Measurements from ENCODE around the gene PPT1.
"Not testable (repeated sequence)": the region's sequence is repeated elsewhere in the genome, so short reads cannot be mapped to it uniquely, and the experiment has no call there.

The PPT1 gene

DNA sequence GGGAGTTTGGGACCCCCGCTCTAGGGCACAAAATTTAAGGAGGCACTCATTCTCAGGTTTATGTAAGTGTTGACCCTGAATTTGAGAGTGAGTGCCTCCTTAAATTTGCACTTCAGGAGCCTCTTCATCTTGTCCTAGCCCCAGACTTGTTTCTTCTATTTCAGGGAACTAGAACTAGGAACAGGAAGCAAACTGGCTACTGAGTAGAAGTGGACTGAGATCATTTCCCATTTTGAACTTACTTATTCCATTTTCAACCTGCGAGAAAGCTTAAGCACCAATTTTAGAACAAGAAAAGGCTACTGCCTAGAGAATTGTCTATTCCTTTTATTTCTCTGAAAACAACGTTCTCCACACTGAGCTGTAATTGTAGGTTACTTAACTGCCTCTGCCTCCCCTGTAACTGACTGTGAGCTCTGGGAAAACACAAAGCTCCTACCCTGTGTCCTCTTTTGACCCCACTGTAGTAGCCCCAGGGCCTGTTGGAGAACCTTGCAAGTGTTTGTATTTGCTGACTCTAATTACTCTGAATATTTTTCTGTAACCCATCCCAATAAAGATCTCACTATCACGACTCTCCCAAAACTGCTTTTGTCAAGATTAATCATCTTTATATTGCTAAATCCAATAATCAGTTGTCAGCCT is 2.5 kb downstream of the PPT1 start:
- intact Hi-C loops (cut with DNase I) = loop anchor here (10.0 kb wide), 1 partner anchor 60 kb away; no protein-coding TSS in a partner anchor

GRCh38 chr1:40092706-40093639 is 4.1 kb downstream of the PPT1 start:
- DNase-seq = no peak
- intact Hi-C loops (cut with DNase I) = loop anchor here (10.0 kb wide), 1 partner anchor 62 kb away; no protein-coding TSS in a partner anchor

More for the DNA sequence above, 2.5 kb downstream of the PPT1 start:
- DNase-seq = no peak

DNA sequence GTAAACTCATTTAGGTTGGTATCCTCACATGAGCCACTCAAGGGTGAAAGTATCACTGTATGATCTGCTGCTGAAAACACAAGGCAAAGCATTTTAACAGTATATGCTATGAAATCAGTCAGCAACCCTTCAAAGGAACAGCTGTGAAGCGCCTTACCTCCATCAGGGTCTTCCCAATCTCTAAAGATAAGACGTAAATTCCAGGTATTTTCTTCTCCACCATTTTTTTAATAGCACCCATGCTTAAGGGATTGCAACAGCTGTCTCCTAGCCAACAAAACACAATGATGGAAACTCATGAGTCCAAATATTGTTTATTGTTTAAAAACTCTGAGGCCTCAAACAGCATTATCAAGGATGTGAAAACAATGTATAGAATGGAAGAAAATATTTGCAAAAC is 4.8 kb downstream of the PPT1 start:
- intact Hi-C loops (cut with DNase I) = loop anchor here (10.0 kb wide), 1 partner anchor 63 kb away; no protein-coding TSS in a partner anchor
- DNase-seq = peak in 1 of 42 donors; percentile 3

DNA sequence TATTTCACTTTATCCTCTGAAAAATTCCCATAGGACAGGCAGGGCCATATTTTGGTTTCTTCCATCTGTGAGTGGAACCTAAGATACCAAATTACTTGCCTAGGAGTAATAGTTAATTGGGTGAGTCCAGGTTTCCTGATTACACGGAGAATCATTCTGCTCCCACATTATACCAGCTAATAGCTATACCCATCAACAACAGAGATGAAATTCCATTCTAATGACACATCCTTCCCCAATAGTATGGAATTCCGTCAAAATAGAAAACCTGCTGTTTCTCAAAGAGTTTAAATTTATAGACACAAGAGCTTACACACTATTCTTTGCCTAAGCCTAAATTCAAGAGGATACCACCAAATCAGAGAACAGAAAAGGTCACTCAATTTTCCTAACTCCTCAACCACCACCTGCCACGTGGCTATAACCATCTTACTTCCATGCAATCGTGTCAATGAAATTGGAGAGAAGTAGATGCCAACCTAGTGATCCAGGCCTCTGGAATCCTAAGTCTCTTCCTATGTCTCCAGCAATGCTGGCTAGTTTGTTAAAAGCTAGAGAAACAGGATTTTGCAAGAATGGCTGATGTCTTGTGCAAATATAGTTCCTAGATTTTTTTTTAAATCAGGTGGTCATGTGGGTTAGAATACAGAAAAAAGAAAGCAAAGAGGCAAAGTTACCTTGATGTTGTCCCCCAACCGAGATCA is 6.2 kb downstream of the PPT1 start:
- no peak for DNase-seq
- intact Hi-C loops (cut with DNase I) = loop anchor here (10.0 kb wide), 1 partner anchor 64 kb away; no protein-coding TSS in a partner anchor

DNA sequence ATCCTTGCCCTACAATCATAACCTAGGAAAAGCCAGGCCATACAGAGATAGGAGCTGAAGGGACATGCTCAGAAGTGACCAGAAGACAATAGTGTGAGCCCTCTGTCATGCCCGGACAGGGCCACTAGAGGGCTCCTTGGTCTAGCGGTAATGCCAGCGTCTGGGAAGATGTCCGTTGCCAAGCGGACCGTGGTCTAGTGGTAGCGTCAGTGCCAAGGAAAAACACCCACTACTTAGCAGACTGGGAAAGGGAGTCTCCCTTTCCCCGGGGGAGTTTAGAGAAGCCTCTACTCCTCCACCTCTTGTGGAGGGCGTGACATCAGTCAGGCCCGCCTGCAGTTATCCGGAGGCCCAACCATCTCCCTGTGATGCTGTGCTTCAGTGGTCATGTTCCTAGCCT is 12.3 kb downstream of the PPT1 start:
- DNase-seq = peak; percentile 34 to 93 (median 82)
- intact Hi-C loops (cut with DNase I) = not testable (repeated sequence)

GRCh38 chr1:40081871-40082270 is 15.2 kb downstream of the PPT1 start:
- intact Hi-C loops (cut with DNase I) = no loop called here
- DNase-seq = peak in 1 of 42 donors; percentile 29

DNA sequence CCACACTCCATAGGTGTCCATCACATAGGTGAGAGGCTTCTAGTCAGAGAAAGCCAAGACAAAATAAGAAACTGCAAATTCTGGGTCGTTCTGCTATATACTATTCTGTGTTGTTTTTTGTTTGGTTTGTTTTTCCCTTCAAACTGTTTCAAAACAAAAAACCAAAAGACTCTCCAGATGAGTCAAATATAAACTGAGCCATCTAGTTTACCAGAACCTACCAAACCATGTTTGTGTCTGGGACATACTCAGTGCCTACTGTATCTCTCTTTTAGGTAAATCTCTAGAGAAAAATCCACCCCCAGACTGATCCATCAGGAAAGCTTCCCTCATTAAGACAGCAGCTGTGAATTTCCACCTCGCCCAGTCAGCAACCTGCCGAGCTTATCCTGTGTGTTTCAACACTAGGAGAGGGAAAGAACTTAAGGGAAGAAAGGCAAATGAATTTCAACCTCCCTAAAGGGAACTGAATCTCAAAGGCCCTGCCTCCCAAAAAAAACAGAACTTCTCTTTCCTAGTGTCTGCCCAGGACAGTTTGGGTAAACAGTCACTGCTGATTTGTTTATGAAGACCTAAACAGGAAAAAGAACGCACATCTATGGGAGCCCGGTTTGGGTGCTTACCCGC is 17.2 kb downstream of the PPT1 start:
- intact Hi-C loops (cut with DNase I) = no loop called here
- peak in 35 of 42 donors; percentile 22 to 85 (median 57) for DNase-seq

- DNase-seq = peak in 21 of 42 donors; percentile 16 to 75 (median 49)
- intact Hi-C loops (cut with DNase I) = no loop called here
These were observed 18.3 kb downstream of the PPT1 start for GRCh38 chr1:40078512-40079333.

GRCh38 chr1:40076895-40077312 is 20.1 kb downstream of the PPT1 start:
- peak in 14 of 42 donors; percentile 26 to 78 (median 43) for DNase-seq
- intact Hi-C loops (cut with DNase I) = no loop called here

- intact Hi-C loops (cut with DNase I) = no loop called here
- no peak for DNase-seq
These were observed 21.8 kb downstream of the PPT1 start for GRCh38 chr1:40075266-40075665.

- peak in 1 of 42 donors; percentile 10 for DNase-seq
- intact Hi-C loops (cut with DNase I) = no loop called here
These were observed 24.0 kb downstream of the PPT1 start for GRCh38 chr1:40073062-40073461.

- DNase-seq = peak in 5 of 42 donors; percentile 35 to 64 (median 47)
These were observed 24.9 kb downstream of the PPT1 start for GRCh38 chr1:40072142-40072541.

DNA sequence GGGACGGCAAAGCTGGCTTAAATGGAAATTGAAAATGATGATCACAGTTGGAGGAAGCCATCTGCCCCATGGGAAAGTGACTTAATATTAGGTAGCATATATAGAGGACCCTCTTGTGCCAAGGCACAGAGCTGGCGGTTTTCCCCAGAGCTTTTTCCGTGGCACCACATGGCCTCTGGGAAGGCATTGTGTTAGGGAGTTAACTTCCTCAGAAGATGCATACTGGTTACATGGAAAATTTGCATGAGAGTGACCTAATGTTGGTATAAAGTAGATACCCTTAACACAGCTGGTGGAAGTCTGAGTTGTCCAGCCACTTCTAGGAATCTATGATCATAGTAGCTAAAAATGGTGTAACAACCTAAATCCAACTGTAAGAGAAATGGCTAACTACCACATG is 29.2 kb downstream of the PPT1 start:
- intact Hi-C loops (cut with DNase I) = no loop called here
- no peak for DNase-seq

More at GRCh38 chr1:40072142-40072541, 24.9 kb downstream of the PPT1 start:
- intact Hi-C loops (cut with DNase I) = no loop called here

DNA sequence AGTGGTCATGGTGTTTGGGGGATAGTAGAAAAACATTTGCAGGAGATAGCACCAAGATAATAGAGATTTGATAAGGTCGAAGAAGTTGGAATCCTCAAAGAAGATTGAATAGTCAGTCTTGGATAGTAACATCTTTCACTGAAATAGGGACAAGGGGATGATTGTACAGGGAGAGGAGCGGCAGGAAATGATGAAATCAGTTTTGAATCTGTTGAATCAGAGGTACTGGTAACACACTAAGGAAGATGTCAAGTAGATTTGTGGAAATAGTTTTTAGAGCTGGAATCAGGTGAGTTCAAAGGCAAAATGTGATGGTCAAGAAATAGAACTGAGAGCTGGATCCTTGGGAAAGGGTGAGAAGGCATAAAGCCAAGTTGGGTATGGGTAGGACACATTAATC is 30.0 kb downstream of the PPT1 start:
- no peak for DNase-seq
- intact Hi-C loops (cut with DNase I) = no loop called here

DNA sequence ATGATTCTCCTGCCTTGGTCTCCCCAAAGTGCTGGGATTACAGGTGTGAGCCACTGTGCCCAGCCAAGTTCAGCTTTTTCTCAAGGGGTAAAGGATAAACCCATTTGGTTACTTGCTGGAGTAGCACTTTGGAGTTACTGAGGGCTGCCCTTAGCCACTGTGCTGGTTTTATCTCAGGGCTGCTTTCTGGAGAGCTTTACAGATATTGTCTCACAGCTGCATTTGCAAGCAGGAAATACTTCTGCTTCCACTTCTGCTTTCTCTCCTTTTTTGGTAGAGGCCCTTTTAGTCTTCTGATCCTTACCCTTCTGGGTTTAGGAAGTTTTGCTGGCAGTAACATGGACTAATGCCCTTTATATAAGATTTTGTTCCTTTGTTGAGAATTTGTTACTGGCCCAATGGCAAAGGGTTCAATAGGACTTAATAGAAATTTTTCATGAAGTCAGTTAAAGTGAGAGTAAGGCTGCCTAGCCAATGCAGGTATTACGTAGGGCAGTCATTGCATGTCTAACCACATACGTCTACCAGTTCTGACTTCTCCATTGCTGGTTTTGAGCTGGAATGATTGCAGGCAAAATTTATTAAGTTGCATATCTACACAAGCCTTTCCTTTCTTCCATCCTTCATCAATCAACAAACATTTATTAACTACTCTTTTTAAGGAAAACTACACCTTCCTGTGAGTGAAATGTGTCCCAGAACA is 32.1 kb downstream of the PPT1 start:
- intact Hi-C loops (cut with DNase I) = no loop called here
- no peak for DNase-seq

DNA sequence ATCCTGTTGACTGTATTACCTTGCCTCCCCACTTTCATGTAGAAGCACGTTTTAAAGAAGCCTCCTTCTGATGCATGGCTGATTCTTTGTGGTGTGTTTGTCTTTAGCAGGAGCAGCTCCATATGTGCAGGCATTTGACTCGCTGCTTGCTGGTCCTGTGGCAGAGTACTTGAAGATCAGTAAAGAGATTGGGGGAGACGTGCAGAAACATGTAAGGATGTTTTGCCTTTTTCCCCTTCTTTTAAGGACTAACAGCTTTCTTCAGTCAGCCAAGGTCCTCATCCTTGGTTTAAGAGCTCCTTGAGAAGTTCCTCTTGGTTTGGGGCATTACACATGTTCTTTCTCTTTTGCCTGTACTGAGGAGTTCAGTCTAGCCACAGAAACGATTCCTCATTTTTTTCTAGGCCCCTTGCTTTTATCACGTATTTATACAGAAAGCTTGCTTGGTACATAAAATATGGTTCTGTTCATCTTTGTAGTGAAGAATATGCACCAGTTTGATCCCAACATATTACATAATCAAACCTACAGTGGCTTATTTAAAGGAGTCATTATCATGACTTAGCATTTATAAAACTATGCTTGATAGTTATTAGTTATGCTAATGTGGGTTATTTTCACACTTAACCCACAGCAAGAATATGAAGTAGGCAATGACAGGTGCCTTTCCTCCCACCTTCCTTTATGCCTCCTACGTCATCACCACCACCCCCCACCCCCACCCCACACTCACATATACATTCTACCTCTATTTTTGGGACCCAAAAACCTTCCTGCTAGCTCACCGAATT is 36.9 kb downstream of the PPT1 start:
- DNase-seq = no peak
- intact Hi-C loops (cut with DNase I) = no loop called here
